ENCODE results near the gene PEX19.

GRCh38 chr1:160282807-160283206 is 2.1 kb downstream of the PEX19 start:
- TF ChIP-seq USF1 (IDR thresholded peaks at IDR 0.05): no peak
- no peak for TF ChIP-seq CEBPB (IDR thresholded peaks at IDR 0.05)
- no peak for TF ChIP-seq EP300 (IDR thresholded peaks at IDR 0.05; ENCODE audit: borderline replicate concordance)
- no peak for TF ChIP-seq ZBTB7A (IDR thresholded peaks at IDR 0.05; ENCODE audit: low read depth)
- TF ChIP-seq RAD21 (IDR thresholded peaks at IDR 0.05; ENCODE audit: low read depth): no peak
- no peak for TF ChIP-seq FOXM1 (IDR thresholded peaks at IDR 0.05; ENCODE audit: borderline replicate concordance, low read depth)
- TF ChIP-seq YY1 (IDR thresholded peaks at IDR 0.05; ENCODE audit: low read depth): no peak
- no peak for TF ChIP-seq NFIC (IDR thresholded peaks at IDR 0.05)
